Esophagus (tissue), 2 donors: Measurements from ENCODE around the gene NR2F1-AS1. TPM values are rescaled to one million over a fixed set of nuclear protein-coding genes. Genes with fewer than 3 reads are reported as not detected.
"Not testable (repeated sequence)": the region's sequence is repeated elsewhere in the genome, so short reads cannot be mapped to it uniquely, and the experiment has no call there.

Experiments used
- H3K27ac ChIP-seq, 2 donors: one replicate each; pipeline ENCODE4 v1.5.1; 2013; ENCODE audit warnings: low read depth in 2 of 2, mild to moderate bottlenecking in 2 of 2, inconsistent platforms in 1 of 2, low read length in 1 of 2, moderate library complexity in 1 of 2
- H3K27me3 ChIP-seq, 2 donors: one replicate each; pipeline ENCODE4 v1.6.1; 2013; ENCODE audit warnings: low read length in 2 of 2, control low read depth in 1 of 2, mild to moderate bottlenecking in 1 of 2; ENCODE audit not compliant: insufficient read depth in 2 of 2, control insufficient read depth in 1 of 2
- H3K36me3 ChIP-seq, 2 donors: one replicate each; pipeline ENCODE4 v1.6.1; 2013; ENCODE audit warnings: low read length in 1 of 2; ENCODE audit not compliant: control insufficient read depth in 2 of 2, insufficient read depth in 2 of 2
- H3K4me1 ChIP-seq, 2 donors: one replicate each; pipeline ENCODE4 v1.6.1; 2013; ENCODE audit warnings: low read length in 1 of 2; ENCODE audit not compliant: control insufficient read depth in 2 of 2, insufficient read depth in 2 of 2
- H3K4me3 ChIP-seq, 2 donors: one replicate each; pipeline ENCODE4 v1.5.1; 2013; ENCODE audit warnings: low read length in 2 of 2, mild to moderate bottlenecking in 2 of 2, low read depth in 1 of 2, moderate library complexity in 1 of 2
- H3K9me3 ChIP-seq, 2 donors: one replicate each; pipeline ENCODE4 v1.6.1; 2013; ENCODE audit warnings: mild to moderate bottlenecking in 2 of 2, low read depth in 1 of 2, low read length in 1 of 2, moderate library complexity in 1 of 2; ENCODE audit not compliant: control insufficient read depth in 2 of 2, insufficient read depth in 1 of 2
- WGBS, 2 donors: extraction: QIAGEN DNeasy Blood & Tissue Kit; methylation state at CpG; one replicate each; pipeline ENCODE4 v1.1.7; 2013; 5-methylcytosine and 5-hydroxymethylcytosine counted together
- polyA plus RNA-seq, 2 donors: library from polyadenylated mRNA; stranded (reverse); fragments of 200-250 nt; gene quantifications; one replicate each; pipeline ENCODE4 v1.2.3, GENCODE V29; 2013
- donor health status: healthy with polysubstance abuse.
- donor health status: Bipolar disorder and iron deficiency.

NR2F1-AS1 gene
- polyA plus RNA-seq, 2 donors: 3.2 to 3.4 TPM

- Histone ChIP-seq H3K4me3 (no peak overlapping the region), H3K36me3 (no peaks in the 10 kb centered on the region), H3K27me3 (no peaks in the 10 kb centered on the region), H3K4me1 (no peaks in the 10 kb centered on the region), H3K9me3 (no peaks in the 10 kb centered on the region), H3K27ac (no peak overlapping the region)
Observed at GRCh38 chr5:93519740-93520139, 61.3 kb downstream of the NR2F1-AS1 start.

GRCh38 chr5:93517828-93518227 lies 63.2 kb downstream of the NR2F1-AS1 start:
- H3K9me3 ChIP-seq: no peaks in the 10 kb centered on the region

GRCh38 chr5:93513298-93513697 lies 67.7 kb downstream of the NR2F1-AS1 start:
- H3K36me3 ChIP-seq: no peaks in the 10 kb centered on the region
- H3K27me3 ChIP-seq: no peaks in the 10 kb centered on the region
- no peak overlapping the region for H3K27ac ChIP-seq
- no peaks in the 10 kb centered on the region for H3K9me3 ChIP-seq
- H3K4me3 ChIP-seq: no peak overlapping the region
- WGBS, 2 donors: 93 to 98% methylated on average over 1 of the region's 1 CpG
- no peaks in the 10 kb centered on the region for H3K4me1 ChIP-seq

More at GRCh38 chr5:93517828-93518227, 63.2 kb downstream of the NR2F1-AS1 start:
- no peak overlapping the region for H3K27ac ChIP-seq
- no peak overlapping the region for H3K4me3 ChIP-seq
- no peaks in the 10 kb centered on the region for H3K4me1 ChIP-seq
- no peaks in the 10 kb centered on the region for H3K36me3 ChIP-seq
- H3K27me3 ChIP-seq: no peaks in the 10 kb centered on the region

GRCh38 chr5:93512799-93513198 lies 68.2 kb downstream of the NR2F1-AS1 start:
- no peaks in the 10 kb centered on the region for H3K36me3 ChIP-seq
- no peaks in the 10 kb centered on the region for H3K4me1 ChIP-seq
- H3K9me3 ChIP-seq: no peaks in the 10 kb centered on the region
- no peak overlapping the region for H3K27ac ChIP-seq
- H3K27me3 ChIP-seq: no peaks in the 10 kb centered on the region
- WGBS, 2 donors: 71 to 77% methylated on average over 3 of the region's 3 CpGs
- no peak overlapping the region for H3K4me3 ChIP-seq

- Histone ChIP-seq H3K36me3 (no peaks in the 10 kb centered on the region), H3K27me3 (no peaks in the 10 kb centered on the region), H3K27ac (no peak overlapping the region), H3K9me3 (no peaks in the 10 kb centered on the region), H3K4me3 (no peak overlapping the region), H3K4me1 (no peaks in the 10 kb centered on the region)
- 86 to 94% methylated on average over 2 of the region's 2 CpGs for WGBS, 2 donors
Observed at GRCh38 chr5:93511445-93511844, 69.6 kb downstream of the NR2F1-AS1 start.

- 53 to 65% methylated on average over 2 of the region's 2 CpGs for WGBS, 2 donors
- Histone ChIP-seq H3K4me3 (no peak overlapping the region), H3K9me3 (no peaks in the 10 kb centered on the region), H3K27me3 (no peaks in the 10 kb centered on the region), H3K4me1 (no peaks in the 10 kb centered on the region), H3K27ac (no peak overlapping the region), H3K36me3 (no peaks in the 10 kb centered on the region)
Observed at GRCh38 chr5:93510626-93511380, 70.2 kb downstream of the NR2F1-AS1 start.

GRCh38 chr5:93505553-93505952 lies 75.5 kb downstream of the NR2F1-AS1 start:
- WGBS, 2 donors: 77 to 80% methylated on average over 3 of the region's 3 CpGs
- not testable (repeated sequence) for H3K4me3 ChIP-seq, H3K4me1 ChIP-seq, H3K27ac ChIP-seq, H3K27me3 ChIP-seq, H3K9me3 ChIP-seq, H3K36me3 ChIP-seq

GRCh38 chr5:93503598-93504067 lies 77.4 kb downstream of the NR2F1-AS1 start:
- WGBS, 2 donors: 67 to 69% methylated on average over 1 of the region's 1 CpG

GRCh38 chr5:93497096-93497495 lies 83.9 kb downstream of the NR2F1-AS1 start:
- H3K9me3 ChIP-seq: no peaks in the 10 kb centered on the region
- H3K36me3 ChIP-seq: no peaks in the 10 kb centered on the region
- H3K27ac ChIP-seq: no peak overlapping the region
- H3K4me1 ChIP-seq: no peaks in the 10 kb centered on the region
- H3K4me3 ChIP-seq: no peak overlapping the region
- H3K27me3 ChIP-seq: no peaks in the 10 kb centered on the region
- 65 to 71% methylated on average over 4 of the region's 4 CpGs for WGBS, 2 donors

More at GRCh38 chr5:93503598-93504067, 77.4 kb downstream of the NR2F1-AS1 start:
- Histone ChIP-seq H3K4me3 (no peak overlapping the region), H3K9me3 (no peaks in the 10 kb centered on the region), H3K4me1 (no peaks in the 10 kb centered on the region), H3K27ac (no peak overlapping the region), H3K36me3 (no peaks in the 10 kb centered on the region), H3K27me3 (no peaks in the 10 kb centered on the region)

- no peaks in the 10 kb centered on the region for H3K4me1 ChIP-seq
- H3K36me3 ChIP-seq: no peaks in the 10 kb centered on the region
- H3K27me3 ChIP-seq: no peaks in the 10 kb centered on the region
- no peak overlapping the region for H3K4me3 ChIP-seq
- H3K9me3 ChIP-seq: no peaks in the 10 kb centered on the region
- H3K27ac ChIP-seq: no peak overlapping the region
Observed at GRCh38 chr5:93479982-93480509, 101.0 kb downstream of the NR2F1-AS1 start.
